ENCODE results near the gene C17orf78.
"Not testable (repeated sequence)": the region's sequence is repeated elsewhere in the genome, so short reads cannot be mapped to it uniquely, and the experiment has no call there.

Gene C17orf78

DNA sequence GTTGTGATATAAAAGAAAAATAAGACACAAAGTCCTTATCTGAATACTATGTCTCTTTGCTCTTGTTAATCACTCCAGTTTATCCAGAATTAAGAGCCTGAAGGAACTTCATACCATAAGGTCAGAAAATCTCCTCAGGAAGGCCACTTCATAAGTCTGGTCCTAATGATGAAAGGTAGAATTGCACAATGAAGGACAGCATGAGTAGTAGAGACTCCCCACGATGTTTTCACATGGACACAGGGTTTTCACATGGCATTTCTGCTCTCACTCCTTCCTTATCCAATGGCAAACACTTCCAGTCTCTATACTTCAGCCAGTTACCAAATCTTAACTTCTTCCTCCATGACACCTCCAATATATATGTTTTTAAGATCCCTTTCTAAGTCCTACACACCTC lies 10.2 kb upstream of the C17orf78 start:
- Mint-ChIP-seq H3K4me3 (no peak overlapping the region), H3K27me3 (no peaks in the 10 kb centered on the region), H3K4me1 (no peaks in the 10 kb centered on the region), H3K9me3 (no peaks in the 10 kb centered on the region), H3K36me3 (no peaks in the 10 kb centered on the region), H3K27ac (no peak overlapping the region)
- ATAC-seq: no peak

DNA sequence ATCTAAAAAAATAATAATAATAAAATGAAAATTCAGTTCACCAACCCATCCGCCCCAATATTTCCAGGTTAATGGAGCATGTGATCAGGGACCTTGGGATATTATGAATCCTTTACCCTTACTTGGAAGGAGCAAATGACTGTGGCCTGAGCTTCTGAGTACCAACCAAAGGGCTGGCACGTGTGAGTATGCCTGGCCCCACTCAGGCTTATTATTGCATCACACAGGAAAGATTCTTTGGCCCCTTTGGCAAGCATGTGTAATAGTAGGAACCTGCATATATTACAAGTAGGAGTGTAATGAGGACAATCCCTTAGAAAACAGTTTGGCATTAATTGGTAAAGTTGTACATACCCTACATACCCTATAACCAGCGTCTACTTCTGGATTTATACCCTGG lies 7.2 kb upstream of the C17orf78 start:
- Mint-ChIP-seq H3K36me3 (no peaks in the 10 kb centered on the region), H3K4me1 (no peaks in the 10 kb centered on the region), H3K9me3 (no peaks in the 10 kb centered on the region), H3K27me3 (no peaks in the 10 kb centered on the region), H3K27ac (no peak overlapping the region), H3K4me3 (no peak overlapping the region)
- no peak for ATAC-seq

DNA sequence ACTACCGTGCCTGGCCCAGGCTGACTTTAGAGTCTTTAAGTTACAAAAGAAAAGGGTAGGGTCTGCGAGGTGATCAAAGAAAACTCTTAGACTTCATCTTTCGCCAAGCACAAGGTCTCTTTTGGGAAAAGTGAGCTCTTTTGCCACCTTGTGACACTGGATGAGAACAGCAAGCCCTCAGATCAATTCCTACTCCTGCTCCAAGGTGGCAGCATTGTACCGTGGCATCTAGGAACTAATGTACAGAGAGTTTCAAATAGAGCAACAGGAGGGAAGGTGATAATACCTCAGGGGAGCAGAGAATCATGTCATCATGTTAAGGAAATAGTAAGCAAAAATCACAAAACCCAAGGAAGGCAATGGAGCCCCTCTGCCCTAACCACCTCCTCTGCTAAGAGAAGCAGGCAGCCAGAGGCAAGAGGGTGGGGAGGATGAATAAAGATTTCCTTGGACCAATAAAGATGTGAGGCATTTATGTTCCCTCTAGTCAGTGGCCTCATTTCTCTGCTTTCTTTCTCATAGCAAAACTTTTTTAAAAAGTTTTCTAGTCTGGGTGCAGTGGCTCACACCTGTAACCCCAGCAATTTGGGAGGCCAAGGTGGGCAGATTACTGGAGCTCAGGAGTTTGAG lies 2.1 kb upstream of the C17orf78 start:
- ATAC-seq: peak; percentile 82
- H3K4me1 Mint-ChIP-seq: no peaks in the 10 kb centered on the region
- H3K27ac Mint-ChIP-seq: no peak overlapping the region
- no peaks in the 10 kb centered on the region for H3K9me3 Mint-ChIP-seq
- no peaks in the 10 kb centered on the region for H3K36me3 Mint-ChIP-seq
- no peaks in the 10 kb centered on the region for H3K27me3 Mint-ChIP-seq
- no peak overlapping the region for H3K4me3 Mint-ChIP-seq

DNA sequence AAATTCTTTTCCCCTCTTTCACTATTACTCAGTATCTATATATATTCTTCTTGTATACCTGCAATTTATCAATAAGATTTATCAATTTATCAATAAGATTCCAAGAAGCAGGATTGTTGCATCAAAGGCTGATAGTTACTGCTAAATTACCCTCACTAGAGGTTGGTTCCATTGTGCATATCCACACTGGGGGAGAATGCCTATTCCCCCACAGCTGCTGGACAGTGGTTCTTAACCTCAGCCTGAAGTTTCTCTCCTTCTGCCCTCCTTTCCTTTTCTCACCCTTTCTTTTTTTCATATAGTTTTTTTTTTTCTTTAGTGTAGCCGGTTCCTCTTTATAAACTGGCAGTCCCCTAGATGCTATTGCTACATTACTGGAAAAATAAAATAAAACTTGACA lies 6.3 kb downstream of the C17orf78 start:
- no peaks in the 10 kb centered on the region for H3K9me3 Mint-ChIP-seq
- no peak overlapping the region for H3K4me3 Mint-ChIP-seq
- no peaks in the 10 kb centered on the region for H3K4me1 Mint-ChIP-seq
- H3K36me3 Mint-ChIP-seq: no peaks in the 10 kb centered on the region
- ATAC-seq: no peak
- H3K27ac Mint-ChIP-seq: no peak overlapping the region
- H3K27me3 Mint-ChIP-seq: no peaks in the 10 kb centered on the region

DNA sequence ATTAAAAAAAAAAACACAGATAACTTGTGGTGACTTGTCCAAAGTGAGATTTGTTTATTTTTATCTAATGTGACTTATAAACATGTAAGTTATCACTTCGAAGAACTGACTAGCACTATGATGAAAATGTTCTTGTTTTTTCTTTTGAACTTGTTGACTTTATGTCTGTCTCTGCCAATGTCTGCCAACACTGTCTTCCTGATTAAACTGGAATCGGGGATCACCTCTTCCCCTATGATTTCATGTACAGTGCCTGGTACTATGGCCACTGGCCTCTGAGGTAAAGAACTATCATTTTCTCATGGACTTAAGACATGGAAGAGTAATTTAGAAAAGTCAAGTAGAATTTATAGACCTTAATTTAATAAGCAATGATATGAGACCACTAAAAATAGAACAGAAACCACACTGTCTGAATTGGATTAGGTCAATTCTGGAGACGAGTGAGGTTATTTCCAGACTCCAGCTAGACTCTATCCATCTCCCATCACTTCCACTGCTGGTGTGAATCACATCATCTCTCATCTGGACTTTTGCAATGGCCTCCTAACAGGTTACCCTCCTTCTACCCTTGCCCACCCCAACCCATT lies 8.9 kb downstream of the C17orf78 start:
- Mint-ChIP-seq H3K4me3 (no peak overlapping the region), H3K27ac (no peak overlapping the region), H3K4me1 (no peaks in the 10 kb centered on the region), H3K27me3 (no peaks in the 10 kb centered on the region), H3K36me3 (no peaks in the 10 kb centered on the region), H3K9me3 (no peaks in the 10 kb centered on the region)
- no peak for ATAC-seq

DNA sequence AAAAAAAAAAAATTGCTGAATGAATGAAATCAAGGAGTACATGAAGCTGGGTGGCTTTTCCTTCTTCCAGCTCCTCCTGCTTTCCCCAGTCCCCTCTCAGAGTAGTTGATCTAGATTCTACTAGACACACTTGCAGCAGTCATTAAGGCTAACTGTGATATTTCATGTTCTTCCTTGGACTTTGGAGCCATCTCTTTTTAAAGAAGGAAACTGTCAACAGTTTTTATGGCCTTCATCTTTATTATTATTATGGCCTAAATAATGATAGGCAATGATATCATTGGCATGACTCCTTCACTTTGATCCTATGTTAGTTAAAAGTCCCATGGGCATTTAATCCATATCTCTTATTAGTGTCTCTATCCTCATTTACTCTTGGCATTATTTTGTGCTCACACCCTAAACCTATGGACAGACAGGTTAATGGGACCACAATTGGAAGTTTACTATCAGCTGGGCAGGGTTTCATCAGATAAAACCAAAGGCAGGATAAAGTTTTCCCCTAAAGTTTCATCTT lies 9.7 kb downstream of the C17orf78 start:
- Mint-ChIP-seq H3K36me3 (no peaks in the 10 kb centered on the region), H3K4me3 (no peak overlapping the region), H3K27me3 (no peaks in the 10 kb centered on the region), H3K9me3 (no peaks in the 10 kb centered on the region), H3K4me1 (no peaks in the 10 kb centered on the region), H3K27ac (no peak overlapping the region)
- ATAC-seq: no peak

DNA sequence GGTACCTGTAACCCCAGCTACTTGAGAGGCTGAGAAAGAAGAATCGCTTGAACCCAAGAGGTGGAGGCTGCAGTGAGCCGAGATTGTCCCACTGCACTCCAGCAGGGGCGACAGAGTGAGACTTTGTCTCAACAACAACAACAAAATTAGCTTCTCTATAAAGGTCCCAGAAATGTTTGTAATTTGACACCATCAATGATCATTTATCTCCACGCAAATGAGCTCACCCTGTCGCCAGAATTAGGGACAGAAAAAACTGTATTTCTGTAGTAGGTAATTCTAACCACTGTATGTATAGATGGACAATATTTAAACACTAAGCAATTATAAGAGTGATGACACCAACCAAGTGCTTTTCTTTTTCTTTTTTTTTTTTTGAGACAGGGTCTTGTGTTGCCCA lies 10.7 kb downstream of the C17orf78 start:
- Mint-ChIP-seq H3K4me3 (no peak overlapping the region), H3K27me3 (no peaks in the 10 kb centered on the region), H3K27ac (no peak overlapping the region), H3K36me3 (no peaks in the 10 kb centered on the region), H3K9me3 (no peaks in the 10 kb centered on the region), H3K4me1 (peaks cover 2% of the 10 kb centered on the region)
- ATAC-seq: no peak

DNA sequence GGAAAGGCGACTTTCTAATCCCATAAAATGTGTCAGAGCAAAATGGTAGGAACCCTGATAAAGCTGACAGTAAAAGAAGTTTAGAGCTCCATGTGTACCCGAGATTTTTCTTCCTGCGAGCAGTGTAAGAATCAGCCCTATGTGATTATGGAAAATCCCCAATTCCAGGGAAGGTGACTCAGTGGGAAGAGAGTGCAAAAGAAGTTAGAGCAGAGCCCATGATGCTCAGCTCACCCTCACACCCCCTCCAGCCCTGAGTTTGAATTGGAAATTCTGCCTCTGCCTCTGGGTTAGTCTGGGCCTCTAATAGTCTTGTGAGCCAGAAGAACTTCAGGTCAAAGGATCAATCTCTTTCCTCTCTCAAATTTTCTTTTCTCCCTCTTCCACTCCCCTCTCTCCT lies 12.5 kb downstream of the C17orf78 start:
- H3K9me3 Mint-ChIP-seq: no peaks in the 10 kb centered on the region
- no peak overlapping the region for H3K27ac Mint-ChIP-seq
- H3K36me3 Mint-ChIP-seq: no peaks in the 10 kb centered on the region
- no peak overlapping the region for H3K4me3 Mint-ChIP-seq
- H3K4me1 Mint-ChIP-seq: peaks cover 13% of the 10 kb centered on the region
- ATAC-seq: no peak
- no peaks in the 10 kb centered on the region for H3K27me3 Mint-ChIP-seq

DNA sequence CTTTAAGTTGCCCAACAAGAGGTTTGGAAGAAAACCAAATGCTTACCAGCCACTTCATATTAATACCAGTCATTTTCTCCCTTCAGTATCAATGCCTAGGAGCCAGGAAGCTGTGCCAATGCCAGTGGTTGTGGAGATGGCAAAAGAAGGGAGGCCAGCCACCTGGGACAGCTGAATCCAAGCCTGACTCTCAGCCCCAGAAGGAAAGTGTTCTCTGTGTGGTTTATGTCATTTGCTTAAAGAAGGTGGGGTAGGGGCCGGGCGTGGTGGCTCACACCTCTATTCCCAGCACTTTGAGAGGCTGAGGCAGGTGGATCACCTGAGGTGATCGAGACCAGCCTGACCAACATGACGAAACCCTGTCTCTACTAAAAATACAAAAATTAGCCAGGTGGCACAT lies 13.4 kb downstream of the C17orf78 start:
- Mint-ChIP-seq H3K4me3 (no peak overlapping the region), H3K27ac (peak overlapping the region; percentile 30), H3K27me3 (no peaks in the 10 kb centered on the region), H3K36me3 (no peaks in the 10 kb centered on the region), H3K9me3 (no peaks in the 10 kb centered on the region), H3K4me1 (peaks cover 13% of the 10 kb centered on the region)
- ATAC-seq: no peak

DNA sequence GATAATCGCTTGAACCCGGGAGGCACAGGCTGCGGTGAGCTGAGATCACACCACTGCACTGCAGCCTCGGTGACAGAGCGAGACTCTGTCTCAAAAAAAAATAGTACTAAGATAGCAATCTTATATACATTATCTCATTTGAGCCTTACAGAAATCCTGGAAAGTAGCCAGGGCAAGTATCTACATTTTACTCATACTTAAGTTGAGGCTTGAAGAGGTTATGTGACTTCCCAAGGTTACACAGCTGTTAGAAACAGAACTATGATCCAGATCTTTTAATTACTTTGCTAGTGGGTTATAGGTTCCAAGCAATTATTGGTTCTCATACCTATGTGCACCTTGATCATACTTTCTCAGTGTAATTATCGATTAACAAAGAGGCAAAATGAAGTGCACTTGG lies 15.4 kb downstream of the C17orf78 start:
- H3K9me3 Mint-ChIP-seq: no peaks in the 10 kb centered on the region
- no peak overlapping the region for H3K27ac Mint-ChIP-seq
- H3K36me3 Mint-ChIP-seq: no peaks in the 10 kb centered on the region
- H3K27me3 Mint-ChIP-seq: no peaks in the 10 kb centered on the region
- H3K4me1 Mint-ChIP-seq: peaks cover 13% of the 10 kb centered on the region
- no peak overlapping the region for H3K4me3 Mint-ChIP-seq
- ATAC-seq: no peak

DNA sequence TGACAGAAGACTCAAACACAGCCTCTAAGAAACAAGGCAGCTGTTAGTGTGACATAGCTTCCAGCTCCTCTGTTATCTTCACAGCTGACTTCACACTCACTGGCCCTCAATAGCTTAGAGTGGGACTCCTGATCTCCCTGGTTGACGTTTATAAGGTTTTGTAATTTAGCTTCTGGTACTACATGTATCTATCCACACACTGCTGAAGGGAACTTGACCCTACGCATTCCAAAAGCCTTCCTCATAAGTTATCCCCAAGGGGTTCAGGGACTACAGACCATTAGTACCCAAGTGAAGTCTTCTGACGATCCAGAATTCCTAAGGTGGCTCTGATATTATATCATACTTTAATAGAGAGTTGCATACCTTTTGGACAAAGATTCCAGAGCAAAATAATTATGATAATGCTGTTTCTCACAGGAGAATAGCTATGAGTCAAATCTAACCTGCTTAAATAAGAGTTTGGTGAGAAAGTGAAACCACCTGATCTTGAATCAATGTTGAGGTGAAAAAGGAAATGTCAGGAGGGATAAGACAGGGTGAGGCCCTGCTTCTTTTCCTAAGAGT lies 16.3 kb downstream of the C17orf78 start:
- H3K27me3 Mint-ChIP-seq: no peaks in the 10 kb centered on the region
- H3K9me3 Mint-ChIP-seq: no peaks in the 10 kb centered on the region
- H3K4me1 Mint-ChIP-seq: peaks cover 13% of the 10 kb centered on the region
- peak overlapping the region; percentile 32 for H3K27ac Mint-ChIP-seq
- H3K4me3 Mint-ChIP-seq: no peak overlapping the region
- ATAC-seq: peak; percentile 64
- no peaks in the 10 kb centered on the region for H3K36me3 Mint-ChIP-seq

DNA sequence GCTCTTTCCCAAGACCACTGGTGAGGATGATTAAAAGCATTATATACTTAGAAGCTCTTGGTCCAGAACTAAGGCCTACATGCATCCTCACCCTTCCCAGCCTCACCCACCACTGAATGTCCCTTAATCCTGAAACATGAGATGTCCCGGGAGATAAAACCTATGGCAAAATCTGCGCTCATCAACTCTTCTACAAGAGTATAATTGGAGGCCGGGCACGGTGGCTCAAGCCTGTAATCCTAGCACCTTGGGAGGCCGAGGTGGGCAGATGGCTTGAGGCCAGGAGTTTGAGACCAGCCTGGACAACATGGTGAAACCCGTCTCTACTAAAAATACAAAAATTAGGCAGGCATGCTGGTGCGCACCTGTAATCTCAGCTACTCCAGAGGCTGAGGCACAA lies 17.6 kb downstream of the C17orf78 start:
- ATAC-seq: no peak
- no peaks in the 10 kb centered on the region for H3K9me3 Mint-ChIP-seq
- H3K27me3 Mint-ChIP-seq: no peaks in the 10 kb centered on the region
- H3K36me3 Mint-ChIP-seq: no peaks in the 10 kb centered on the region
- no peak overlapping the region for H3K27ac Mint-ChIP-seq
- no peak overlapping the region for H3K4me3 Mint-ChIP-seq
- peaks cover 19% of the 10 kb centered on the region for H3K4me1 Mint-ChIP-seq

DNA sequence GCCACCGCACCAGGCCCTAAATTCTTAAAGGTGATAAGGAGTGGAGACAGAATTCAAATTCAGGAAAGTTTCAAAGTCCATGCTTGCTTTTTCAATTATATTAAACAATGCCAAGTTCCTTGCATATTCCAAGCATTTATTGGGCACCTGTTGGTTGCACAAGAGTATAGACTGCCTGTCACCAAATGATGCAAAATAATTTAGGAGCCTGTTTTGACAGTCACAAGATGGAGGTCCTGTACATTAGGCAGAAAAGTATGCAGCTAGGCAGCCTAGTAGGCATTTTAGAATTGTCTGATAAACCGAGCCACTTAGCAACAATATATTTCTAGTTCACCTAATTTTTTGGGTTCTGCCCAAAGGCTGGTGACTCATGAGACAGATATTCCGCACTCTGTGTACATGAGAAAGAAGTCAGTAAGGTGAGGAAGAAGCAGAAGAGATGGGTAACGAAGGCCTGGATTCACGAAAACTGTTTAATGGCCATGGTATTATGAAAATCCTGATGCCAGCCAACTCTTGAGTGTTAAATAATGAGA lies 23.5 kb downstream of the C17orf78 start:
- Mint-ChIP-seq H3K27me3 (no peaks in the 10 kb centered on the region), H3K9me3 (no peaks in the 10 kb centered on the region), H3K4me1 (peaks cover 12% of the 10 kb centered on the region), H3K36me3 (no peaks in the 10 kb centered on the region), H3K4me3 (no peak overlapping the region), H3K27ac (no peak overlapping the region)
- no peak for ATAC-seq

DNA sequence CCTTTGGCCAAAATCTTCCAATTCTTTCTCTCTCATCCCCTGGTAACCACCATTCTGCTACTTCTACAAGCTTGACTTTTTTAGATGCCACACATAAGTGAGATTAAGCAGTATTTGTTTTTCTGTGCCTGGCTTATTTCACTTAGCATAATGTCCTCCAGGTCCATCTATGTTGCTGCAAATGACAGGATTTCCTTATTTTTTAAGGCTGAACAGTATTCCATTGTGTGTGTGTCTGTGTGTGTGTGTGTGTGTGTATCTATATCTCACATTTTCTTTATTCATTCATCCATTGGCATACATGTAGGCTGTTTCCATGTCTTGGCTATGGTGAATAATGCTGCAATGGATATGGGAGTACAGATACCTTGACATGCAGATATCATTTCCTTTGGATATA lies 24.7 kb downstream of the C17orf78 start:
- ATAC-seq: no peak
- H3K27me3 Mint-ChIP-seq: no peaks in the 10 kb centered on the region
- H3K4me1 Mint-ChIP-seq: peaks cover 24% of the 10 kb centered on the region
- no peak overlapping the region for H3K27ac Mint-ChIP-seq
- no peaks in the 10 kb centered on the region for H3K9me3 Mint-ChIP-seq
- H3K4me3 Mint-ChIP-seq: no peak overlapping the region
- peaks cover 6% of the 10 kb centered on the region for H3K36me3 Mint-ChIP-seq

DNA sequence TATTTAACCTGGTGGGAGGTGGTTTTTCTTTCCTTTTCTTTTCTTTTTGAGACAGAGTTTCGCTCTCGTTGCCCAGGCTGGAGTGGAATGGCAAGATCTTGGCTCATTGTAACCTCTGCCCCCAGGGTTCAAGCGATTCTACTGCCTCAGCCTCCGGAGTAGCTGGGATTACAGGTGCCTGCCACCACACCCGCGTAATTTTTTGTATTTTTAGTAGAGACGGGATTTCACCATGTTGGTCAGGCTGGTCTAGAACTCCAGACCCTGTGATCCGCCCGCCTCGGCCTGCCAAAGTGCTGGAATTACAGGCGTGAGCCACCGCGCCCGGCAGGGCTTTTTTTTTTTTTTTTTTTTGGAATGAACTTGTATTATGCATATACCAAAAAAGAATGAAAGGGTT lies 29.7 kb downstream of the C17orf78 start:
- not testable (repeated sequence) for H3K36me3 Mint-ChIP-seq, H3K9me3 Mint-ChIP-seq, ATAC-seq, H3K27me3 Mint-ChIP-seq
- Mint-ChIP-seq H3K27ac (peak overlapping the region; percentile 98), H3K4me3 (peak overlapping the region; percentile 99), H3K4me1 (peaks cover 41% of the 10 kb centered on the region)
